Activated CD8-positive, alpha-beta T cell treated with anti-CD3 and anti-CD28 coated beads for 36 hours (primary cell): ENCODE data around the gene IL21R. TPM values are rescaled to one million over a fixed set of nuclear protein-coding genes. Genes with fewer than 3 reads are reported as not detected.

ENCODE experiments used
- ATAC-seq: fragments of 200-7000 bp; cut with Tn5 transposase; one replicate; pipeline ENCODE4 v1.10.0; 2021; ENCODE audit warnings: mild to moderate bottlenecking, moderate library complexity
- CTCF ChIA-PET: fragments of 350-600 bp; sonication (Branson Sonifier 250); formaldehyde crosslinking; loops from one replicate; lab custom pipeline; 2021; ENCODE audit warnings: antibody characterized with exemption; lab: Charles Lee
- POLR2A ChIA-PET: fragments of 350-600 bp; sonication (Branson Sonifier 250); formaldehyde crosslinking; loops from one replicate; lab custom pipeline; 2021; ENCODE audit warnings: antibody characterized with exemption; lab: Charles Lee
- DNase-seq: peaks from one replicate; pipeline ENCODE4 v3.0.0-alpha.2; 2020
- H3K27ac Mint-ChIP-seq: one replicate; pipeline ENCODE4 v1.8.0; 2021; ENCODE audit warnings: mild to moderate bottlenecking, mixed read lengths
- H3K27me3 Mint-ChIP-seq: one replicate; pipeline ENCODE4 v1.8.0; 2021; ENCODE audit warnings: mixed read lengths
- H3K36me3 Mint-ChIP-seq: one replicate; pipeline ENCODE4 v1.8.0; 2021; ENCODE audit warnings: low read depth, mixed read lengths
- H3K4me1 Mint-ChIP-seq: one replicate; pipeline ENCODE4 v1.8.0; 2021; ENCODE audit warnings: low read depth, mixed read lengths
- H3K4me3 Mint-ChIP-seq: one replicate; pipeline ENCODE4 v1.8.0; 2021; ENCODE audit warnings: mild to moderate bottlenecking, moderate library complexity, mixed read lengths
- H3K9me3 Mint-ChIP-seq: one replicate; pipeline ENCODE4 v1.8.0; 2021; ENCODE audit warnings: mixed read lengths
- intact Hi-C: fragments of 100-400 bp; cut with micrococcal nuclease; formaldehyde crosslinking; loops from one replicate; pipeline ENCODE4 v1.10.0; 2022
- total RNA-seq, 2 experiments: library from RNA; stranded (reverse); gene quantifications; one replicate each; pipeline ENCODE4 v1.2.3, GENCODE V29; 2021
- TF ChIP-seq, protein P1 (sequence below): fragments of 200-600 bp; IDR thresholded peaks from one replicate; pipeline ENCODE4 v1.8.0; 2022; ENCODE audit warnings: antibody characterized with exemption, mild to moderate bottlenecking

Gene IL21R
- total RNA-seq, 2 experiments from 2014 or later: 95.6 to 97.2 TPM

DNA sequence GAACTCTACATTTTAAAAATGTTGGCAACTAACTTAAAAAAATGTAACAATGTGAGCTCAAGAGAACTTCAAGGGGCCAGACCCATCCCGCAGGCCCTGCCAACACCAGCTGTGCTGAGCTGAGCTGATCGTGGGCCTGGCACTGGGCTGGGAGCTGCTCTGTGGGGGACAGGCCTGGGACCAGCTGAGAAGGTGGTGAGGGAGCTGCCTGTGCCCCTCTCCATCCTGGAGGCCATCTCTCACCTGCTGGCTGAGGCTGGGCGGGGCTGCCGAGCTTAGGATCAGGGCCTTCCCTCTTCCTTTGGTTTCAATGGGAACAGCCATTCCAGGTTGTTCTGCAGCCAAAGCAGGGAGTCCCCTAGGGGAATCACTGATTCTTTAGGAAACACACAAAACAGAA is 58.2 kb downstream of the IL21R start:
- Mint-ChIP-seq H3K36me3 (peaks cover 24% of the 10 kb centered on the region), H3K9me3 (no peaks in the 10 kb centered on the region), H3K27me3 (no peaks in the 10 kb centered on the region), H3K27ac (no peak overlapping the region), H3K4me3 (no peak overlapping the region), H3K4me1 (peaks cover 70% of the 10 kb centered on the region)
- CTCF ChIA-PET: interaction anchor here (1.0 to 1.6 kb wide), 4 partner anchors 54 to 305 kb away, joined by 3 to 4 read pairs (median 4); no protein-coding TSS in a partner anchor
- ATAC-seq (no peak), DNase-seq (no peak)
- TF ChIP-seq, protein P1, sequence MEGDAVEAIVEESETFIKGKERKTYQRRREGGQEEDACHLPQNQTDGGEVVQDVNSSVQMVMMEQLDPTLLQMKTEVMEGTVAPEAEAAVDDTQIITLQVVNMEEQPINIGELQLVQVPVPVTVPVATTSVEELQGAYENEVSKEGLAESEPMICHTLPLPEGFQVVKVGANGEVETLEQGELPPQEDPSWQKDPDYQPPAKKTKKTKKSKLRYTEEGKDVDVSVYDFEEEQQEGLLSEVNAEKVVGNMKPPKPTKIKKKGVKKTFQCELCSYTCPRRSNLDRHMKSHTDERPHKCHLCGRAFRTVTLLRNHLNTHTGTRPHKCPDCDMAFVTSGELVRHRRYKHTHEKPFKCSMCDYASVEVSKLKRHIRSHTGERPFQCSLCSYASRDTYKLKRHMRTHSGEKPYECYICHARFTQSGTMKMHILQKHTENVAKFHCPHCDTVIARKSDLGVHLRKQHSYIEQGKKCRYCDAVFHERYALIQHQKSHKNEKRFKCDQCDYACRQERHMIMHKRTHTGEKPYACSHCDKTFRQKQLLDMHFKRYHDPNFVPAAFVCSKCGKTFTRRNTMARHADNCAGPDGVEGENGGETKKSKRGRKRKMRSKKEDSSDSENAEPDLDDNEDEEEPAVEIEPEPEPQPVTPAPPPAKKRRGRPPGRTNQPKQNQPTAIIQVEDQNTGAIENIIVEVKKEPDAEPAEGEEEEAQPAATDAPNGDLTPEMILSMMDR: no peak
- POLR2A ChIA-PET: interaction anchor here (1.4 to 1.7 kb wide), 2 partner anchors 30 to 93 kb away, joined by 5 read pairs; no protein-coding TSS in a partner anchor
- intact Hi-C loops: no loop called here

DNA sequence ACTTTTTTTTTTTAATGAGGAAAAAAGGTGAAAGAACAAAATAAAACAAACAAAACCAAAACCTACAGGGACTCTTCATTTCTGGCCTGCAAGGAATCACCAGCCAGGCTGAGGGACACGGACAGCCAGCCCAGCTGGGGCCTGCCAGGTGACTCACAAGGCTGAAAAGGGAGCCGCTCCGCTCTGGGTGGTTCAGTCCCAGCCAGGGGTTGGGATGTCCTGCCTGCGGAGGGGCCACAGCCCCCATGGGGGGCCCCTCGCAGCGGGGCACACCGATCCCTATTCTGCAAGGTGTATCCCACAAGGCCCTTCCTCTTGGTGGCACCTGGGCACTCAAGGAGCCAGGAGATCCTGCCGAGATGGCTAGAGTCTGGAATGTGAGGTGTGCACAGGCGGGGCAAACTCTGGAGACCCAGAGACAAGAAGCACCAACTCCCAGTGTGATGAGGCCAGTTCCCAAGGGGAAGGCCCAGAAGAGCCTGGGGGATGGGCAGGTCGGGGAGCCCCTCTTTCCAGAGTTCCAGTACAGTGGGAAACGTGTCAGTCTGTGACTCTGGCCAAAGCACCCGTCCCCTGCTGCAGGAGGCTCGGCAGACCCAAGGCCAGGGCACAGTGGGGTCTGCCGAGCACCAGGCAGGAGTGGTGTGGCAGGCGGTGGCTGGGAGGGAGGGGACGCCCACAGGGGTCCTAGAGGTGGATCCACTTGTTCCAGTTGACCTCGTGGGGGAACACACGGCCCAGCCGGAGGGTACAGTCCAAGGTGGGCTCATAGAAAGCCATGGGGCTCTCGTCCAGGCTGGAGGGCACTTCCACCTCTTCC is 58.9 kb downstream of the IL21R start:
- no peak for ATAC-seq
- H3K4me3 Mint-ChIP-seq: no peak overlapping the region
- peaks cover 30% of the 10 kb centered on the region for H3K36me3 Mint-ChIP-seq
- POLR2A ChIA-PET: interaction anchor here (1.4 to 1.6 kb wide), 2 partner anchors 30 to 93 kb away, joined by 5 to 9 read pairs; no protein-coding TSS in a partner anchor
- intact Hi-C loops: no loop called here
- DNase-seq: no peak
- no peaks in the 10 kb centered on the region for H3K27me3 Mint-ChIP-seq
- TF ChIP-seq, protein P1: no peak
- H3K27ac Mint-ChIP-seq: no peak overlapping the region
- CTCF ChIA-PET: interaction anchor here (1.2 to 2.4 kb wide), 4 partner anchors 94 to 305 kb away, joined by 3 to 11 read pairs (median 6); no protein-coding TSS in a partner anchor
- H3K4me1 Mint-ChIP-seq: peaks cover 65% of the 10 kb centered on the region
- H3K9me3 Mint-ChIP-seq: no peaks in the 10 kb centered on the region

DNA sequence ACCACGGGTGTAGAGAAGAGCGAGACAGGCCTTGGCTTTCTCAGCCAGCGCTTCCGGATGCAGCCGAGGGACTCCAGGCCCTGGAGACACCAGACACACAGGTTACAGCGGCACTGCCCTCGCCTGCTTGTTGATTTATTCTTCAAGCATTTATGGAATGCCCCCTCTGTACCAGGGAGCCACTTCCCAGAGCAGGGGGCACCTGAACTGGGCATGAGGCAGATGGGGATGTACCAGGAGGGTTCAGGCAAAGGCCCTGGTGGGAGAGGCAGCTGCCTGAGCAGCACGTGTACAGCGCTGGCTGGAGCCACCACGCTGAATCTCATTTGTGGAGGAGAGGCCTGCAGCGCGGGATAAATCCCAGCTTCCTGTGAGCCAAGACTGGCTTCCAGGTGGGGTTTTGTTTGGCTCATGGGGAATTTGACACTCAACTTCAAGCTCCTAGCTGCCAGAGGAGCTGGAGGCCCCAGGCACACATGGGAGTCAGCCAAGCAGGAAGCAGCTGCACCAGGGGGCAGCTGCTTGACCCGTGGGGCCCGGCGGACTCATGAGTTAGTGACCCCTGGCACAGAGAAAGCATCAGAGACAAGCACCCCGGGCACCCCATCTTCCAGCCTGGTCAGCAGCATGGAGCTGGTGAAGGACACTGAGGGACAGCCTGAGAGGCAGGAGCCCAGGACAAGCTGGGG is 59.7 kb downstream of the IL21R start:
- peaks cover 37% of the 10 kb centered on the region for H3K36me3 Mint-ChIP-seq
- H3K4me1 Mint-ChIP-seq: peaks cover 62% of the 10 kb centered on the region
- POLR2A ChIA-PET: interaction anchor here (1.3 to 4.0 kb wide), 4 partner anchors 10 to 94 kb away, joined by 3 to 37 read pairs (median 7); no protein-coding TSS in a partner anchor
- H3K4me3 Mint-ChIP-seq: no peak overlapping the region
- no peaks in the 10 kb centered on the region for H3K27me3 Mint-ChIP-seq
- TF ChIP-seq, protein P1: no peak
- DNase-seq (no peak), ATAC-seq (no peak)
- no peak overlapping the region for H3K27ac Mint-ChIP-seq
- intact Hi-C loops: no loop called here
- CTCF ChIA-PET: interaction anchor here (1.4 to 2.4 kb wide), 4 partner anchors 57 to 306 kb away, joined by 4 to 11 read pairs (median 6); no protein-coding TSS in a partner anchor
- H3K9me3 Mint-ChIP-seq: no peaks in the 10 kb centered on the region

DNA sequence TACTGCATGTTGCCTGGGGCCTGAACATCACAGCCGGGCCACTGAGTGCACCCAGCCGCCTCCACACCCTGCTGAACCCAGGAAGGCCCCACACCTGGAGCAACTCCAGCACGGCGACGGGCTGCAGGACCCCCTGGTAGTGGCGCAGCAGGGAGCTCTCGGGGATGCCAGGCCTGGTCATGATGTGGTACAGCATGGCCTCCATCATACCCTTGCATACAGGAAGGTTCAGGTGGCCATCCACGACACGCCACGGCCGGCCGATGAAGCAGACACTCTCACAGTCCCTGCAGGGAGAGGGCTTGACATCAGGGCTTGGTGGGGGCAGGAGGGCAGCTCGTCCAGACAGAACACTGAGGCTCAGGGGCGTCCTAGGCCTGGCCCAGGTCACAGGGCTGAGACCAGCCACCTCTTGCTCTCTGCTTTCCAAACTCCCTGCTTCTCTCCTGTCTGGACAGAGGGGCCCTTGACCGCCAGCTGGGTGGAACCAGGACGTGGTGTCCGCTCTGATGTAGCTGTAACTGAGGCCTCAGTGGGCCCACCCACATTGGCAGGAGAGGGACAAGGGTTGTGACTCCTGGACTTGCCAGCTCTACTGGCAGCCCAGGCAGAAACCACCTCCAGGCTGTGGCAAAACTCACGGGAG is 60.3 kb downstream of the IL21R start:
- CTCF ChIA-PET: interaction anchor here (1.4 to 2.4 kb wide), 6 partner anchors 13 to 307 kb away, joined by 3 to 11 read pairs (median 4); no protein-coding TSS in a partner anchor
- ATAC-seq (no peak), DNase-seq (no peak)
- intact Hi-C loops: no loop called here
- TF ChIP-seq, protein P1: no peak
- Mint-ChIP-seq H3K36me3 (peaks cover 44% of the 10 kb centered on the region), H3K27me3 (no peaks in the 10 kb centered on the region), H3K27ac (peak overlapping the region; percentile 93), H3K4me3 (no peak overlapping the region), H3K9me3 (no peaks in the 10 kb centered on the region), H3K4me1 (peaks cover 57% of the 10 kb centered on the region)
- POLR2A ChIA-PET: interaction anchor here (0.7 to 4.0 kb wide), 10 partner anchors 8 to 291 kb away, joined by 3 to 37 read pairs (median 4); partner anchors contain the start of gene IL21R
